HepG2 (cell line): ENCODE results near the gene CACNA1C. TPM values are rescaled to one million over a fixed set of nuclear protein-coding genes. Genes with fewer than 3 reads are reported as not detected.

Source experiments
- ATAC-seq: fragments of 200-7000 bp; cut with Tn5 transposase; 3 replicates; pipeline ENCODE4 v1.9.1; 2020; ENCODE audit warnings: mild to moderate bottlenecking, moderate library complexity
- BruUV-seq: library from RNA; stranded (reverse); fragments of 400-500 nt; replicated peaks from 2 replicates; lab custom pipeline; 2021; lab: Mats Ljungman, UMichigan
- CTCF ChIA-PET: fragments of 300-600 bp; formaldehyde crosslinking; extraction: SDS; loops from one replicate; lab custom pipeline; 2021; ENCODE audit warnings: low total read pairs, inconsistent platforms, low intra/inter-chr PET ratio; lab: Yijun Ruan, JAX
- POLR2A ChIA-PET: fragments of 350-600 bp; sonication (Branson Sonifier 250); formaldehyde crosslinking; loops from one replicate; lab custom pipeline; 2020; ENCODE audit warnings: antibody characterized with exemption, inconsistent platforms; lab: Yijun Ruan, JAX
- DNase-seq: peaks from one replicate; pipeline ENCODE4 v3.0.0-alpha.2; 2015; ENCODE audit warnings: low spot score
- FAIRE-seq: peaks from 3 replicates; lab custom pipeline; 2011; peaks lifted over from hg19 to GRCh38; lab: Jason Lieb, UNC
- H2AFZ ChIP-seq: one replicate; pipeline ENCODE4 v1.6.1; 2011; ENCODE audit warnings: low read length, inconsistent platforms
- H3K27ac ChIP-seq: fragments of 300-600 bp; 3 replicates; pipeline ENCODE4 v1.8.0; 2011; ENCODE audit warnings: mixed run types, mild to moderate bottlenecking, mixed read lengths, low read length, inconsistent platforms; ENCODE audit not compliant: insufficient read depth; ENCODE audit errors: extremely low read length
- H3K27me3 ChIP-seq, 2 experiments: fragments of 200-600 bp in 1 of 2; 2 replicates in 1 of 2; 3 replicates in 1 of 2; pipeline versions ENCODE4 v1.6.0 to v1.8.0; 2011; ENCODE audit warnings: low read length in 2 of 2, mild to moderate bottlenecking in 2 of 2, moderate library complexity in 2 of 2, inconsistent platforms in 1 of 2; ENCODE audit not compliant: insufficient read depth in 2 of 2, control insufficient read depth in 1 of 2
- H3K36me3 ChIP-seq, 2 experiments: fragments of 200-600 bp in 1 of 2; replicated peaks in 1 of 2; 2 replicates in 1 of 2; 3 replicates in 1 of 2; pipeline versions ENCODE4 v1.5.1 to v1.8.0; 2011; ENCODE audit warnings: low read length in 2 of 2, inconsistent platforms in 1 of 2; ENCODE audit not compliant: insufficient read depth in 2 of 2, control insufficient read depth in 1 of 2
- H3K4me1 ChIP-seq: 2 replicates; pipeline ENCODE4 v1.5.1; 2012; ENCODE audit warnings: low read length, inconsistent platforms; ENCODE audit not compliant: insufficient read depth
- H3K4me2 ChIP-seq: 2 replicates; pipeline ENCODE4 v1.6.0; 2011; ENCODE audit warnings: low read depth, low read length, inconsistent platforms
- H3K4me3 ChIP-seq, 3 experiments: fragments of 200-600 bp in 1 of 3; sonication (generic), shearing (Covaris generic) in 1 of 3; replicated peaks in 1 of 3; 2 replicates each; pipeline ENCODE4 v1.5.1; 2011 to 2016; ENCODE audit warnings: low read length in 3 of 3, inconsistent platforms in 2 of 3, low read depth in 2 of 3, mild to moderate bottlenecking in 2 of 3, control low read depth in 1 of 3, mixed read lengths in 1 of 3; ENCODE audit not compliant: insufficient read depth in 1 of 3
- H3K79me2 ChIP-seq: one replicate; pipeline ENCODE4 v1.6.1; 2011; ENCODE audit warnings: low read length, inconsistent platforms; ENCODE audit not compliant: insufficient read depth
- H3K9ac ChIP-seq: 2 replicates; pipeline ENCODE4 v1.6.0; 2011; ENCODE audit warnings: mild to moderate bottlenecking, low read depth, low read length, inconsistent platforms; ENCODE audit not compliant: insufficient read depth
- H3K9me3 ChIP-seq: 2 replicates; pipeline ENCODE4 v1.5.1; 2012; ENCODE audit warnings: mild to moderate bottlenecking, low read length
- H4K20me1 ChIP-seq: 2 replicates; pipeline ENCODE4 v1.6.0; 2011; ENCODE audit warnings: inconsistent platforms, mild to moderate bottlenecking, low read length, moderate library complexity; ENCODE audit not compliant: insufficient read depth
- BORCS8-MEF2B ChIP-seq: sonication (generic); formaldehyde crosslinking; IDR thresholded peaks from 2 replicates; pipeline ENCODE4 v1.8.0; 2022; ENCODE audit warnings: mild to moderate bottlenecking, missing genetic modification reagents
- REL ChIP-seq: sonication (generic); formaldehyde crosslinking; conservative IDR thresholded peaks from 2 replicates; pipeline ENCODE4 v1.8.0; 2022; ENCODE audit warnings: mild to moderate bottlenecking, missing genetic modification reagents, moderate library complexity
- ZBTB40 ChIP-seq, 2 experiments: fragments of 450-650 bp in 1 of 2; sonication (generic) in 1 of 2; formaldehyde crosslinking in 1 of 2; IDR thresholded peaks; 2 replicates each; pipeline versions ENCODE4 v1.6.1 to v1.8.0; 2016 to 2022; ENCODE audit warnings: antibody characterized with exemption in 1 of 2, mild to moderate bottlenecking in 1 of 2, missing genetic modification reagents in 1 of 2
- ZNF432 ChIP-seq: sonication (generic); formaldehyde crosslinking; IDR thresholded peaks from 2 replicates; pipeline ENCODE4 v1.5.0; 2020; ENCODE audit warnings: missing genetic modification reagents, mild to moderate bottlenecking, borderline replicate concordance
- ZNF570 ChIP-seq: sonication (generic); formaldehyde crosslinking; IDR thresholded peaks from 2 replicates; pipeline ENCODE4 v1.4.0; 2020; ENCODE audit warnings: mild to moderate bottlenecking, missing genetic modification reagents, borderline replicate concordance
- ZNF670 ChIP-seq: sonication (generic); formaldehyde crosslinking; IDR thresholded peaks from 2 replicates; pipeline ENCODE4 v1.8.0; 2022; ENCODE audit warnings: mild to moderate bottlenecking, missing genetic modification reagents, borderline replicate concordance
- WGBS: methylation state at CpG from one replicate; pipeline ENCODE4 v1.1.6; 2017; ENCODE audit warnings: low lambda C conversion rate; 5-methylcytosine and 5-hydroxymethylcytosine counted together
- in situ Hi-C: cut with HindIII; loops from 2 replicates; pipeline ENCODE4 v1.10.0; 2017; ENCODE audit warnings: low pct_unique_long_range_greater_than_20kb; ENCODE audit not compliant: extremely low pct_ligation_motif_present
- intact Hi-C: fragments of 100-400 bp; cut with micrococcal nuclease; formaldehyde crosslinking; loops from one replicate; pipeline ENCODE4 v1.10.0; 2022; ENCODE audit not compliant: unreplicated experiment
- polyA plus RNA-seq, 8 experiments: library from polyadenylated mRNA; depleted of rRNA in 3 of 8; stranded (reverse) in 7 of 8; unstranded in 1 of 8; fragments of >200 nt; fragmentation: Illumina TruSeq in 4 of 8; extraction: Trizol in 4 of 8; gene quantifications; 2 replicates each; pipeline versions ENCODE4 v1.2.1 to v1.2.3, GENCODE V29; 2011 to 2016; ENCODE audit warnings: low read depth in 4 of 8, missing spikeins in 1 of 8, mixed read lengths in 1 of 8; ENCODE audit not compliant: insufficient read depth in 1 of 8
- total RNA-seq, 5 experiments: library from RNA; depleted of rRNA; stranded (reverse); fragments of >200 nt; fragmentation: Illumina TruSeq; extraction: Trizol; gene quantifications; 2 replicates each; pipeline ENCODE4 v1.2.3, GENCODE V29; 2016; ENCODE audit warnings: low read depth in 1 of 5

The CACNA1C gene
- total and polyA plus RNA-seq, 2 of the 13 experiments (the other 11 are each of a cell fraction or from before 2014, with no cell fraction given), result not detected

- no peaks in the 10 kb centered on the region for H4K20me1 ChIP-seq
- 4% methylated on average over 2 of the region's 2 CpGs for WGBS
- BruUV-seq, result no TSS peak
- peaks cover 1 to 42% of the 10 kb centered on the region in 2 experiments; a peak in 4 of 5 replicates for H3K27me3 ChIP-seq
- no peak for FAIRE-seq
- H3K27ac ChIP-seq, result no peak overlapping the region
- H3K36me3 ChIP-seq, result no peaks in the 10 kb centered on the region
- H2AFZ ChIP-seq, result no peak overlapping the region
- in situ Hi-C loops, result no loop called here
- intact Hi-C loops, result no loop called here
- no peak for ATAC-seq
- H3K9ac ChIP-seq, result no peak overlapping the region
- ChIA-PET POLR2A (no interaction called here), CTCF (no interaction called here)
- H3K4me3 ChIP-seq, result no peak overlapping the region
- H3K4me2 ChIP-seq, result no peak overlapping the region
- H3K4me1 ChIP-seq, result no peaks in the 10 kb centered on the region
- TF ChIP-seq ZNF670 (CRISPR knock-in tag) (no peak), ZNF432 (CRISPR knock-in tag) (no peak), ZNF570 (CRISPR knock-in tag) (no peak), BORCS8-MEF2B (no peak), REL (CRISPR knock-in tag) (no peak), ZBTB40 (IDR thresholded peaks at IDR 0.05) (no peak), ZBTB40 (CRISPR knock-in tag; IDR thresholded peaks at IDR 0.05) (no peak)
- TF ChIP-seq, all 625 proteins: peak for 0
- no peak for DNase-seq
- Histone ChIP-seq H3K79me2 (no peaks in the 10 kb centered on the region), H3K9me3 (no peaks in the 10 kb centered on the region)
Observed at GRCh38 chr12:2529807-2530206, 477.0 kb downstream of the CACNA1C start.
